ENCODE data around the gene ELAVL1.

ELAVL1 gene

DNA sequence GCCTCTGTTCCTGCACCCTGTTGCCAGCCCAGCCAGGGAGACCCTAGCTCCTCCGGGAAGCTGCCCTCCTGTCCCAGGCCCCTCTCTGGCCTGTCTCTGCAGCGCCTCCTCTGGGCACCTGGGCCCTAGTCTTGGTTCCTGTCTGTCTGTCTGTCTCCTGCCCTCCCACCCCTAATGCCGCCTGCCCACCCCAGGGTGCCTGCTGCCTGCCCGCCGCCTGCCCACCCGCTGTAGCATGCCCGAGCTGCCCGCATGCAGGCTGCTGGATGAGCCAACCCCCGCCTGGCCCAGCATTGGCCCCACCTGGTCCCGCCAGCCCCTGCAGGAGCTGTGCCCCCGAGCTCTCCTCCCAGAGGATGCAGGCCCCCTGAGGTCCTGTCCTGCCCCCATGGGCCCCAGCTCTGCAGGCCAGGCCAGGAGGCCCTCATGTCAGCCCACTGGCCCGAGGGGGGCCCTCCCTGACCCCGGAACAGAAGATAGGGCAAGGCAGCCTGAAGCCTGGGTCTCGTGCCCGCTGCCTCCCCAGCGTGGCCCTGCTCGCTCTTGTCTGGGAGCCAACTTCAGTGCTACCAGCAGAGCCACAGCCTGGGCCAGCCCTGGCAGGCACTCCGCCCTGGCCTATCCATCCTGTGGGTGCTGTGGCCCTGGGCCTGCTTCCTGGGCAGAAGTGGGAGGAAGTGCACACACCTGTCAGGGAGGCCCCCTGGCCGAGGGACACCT lies 96.5 kb downstream of the ELAVL1 start:
- no peak for DNase-seq

Data from activated CD4-positive, alpha-beta T cell treated with anti-CD3 and anti-CD28 coated beads for 1 hour (primary cell).